GM10266 (cell line): Measurements from ENCODE around the gene SUPT6H.

Experiments used
- DNase-seq: peaks from one replicate; pipeline ENCODE4 v3.0.0; 2012; ENCODE audit errors: extremely low spot score
- TF ChIP-seq, protein P1 (sequence below): IDR thresholded peaks from 2 replicates; pipeline ENCODE4 v1.5.1; 2012; ENCODE audit warnings: mild to moderate bottlenecking, low read depth; ENCODE audit not compliant: control insufficient read depth, insufficient read depth; ENCODE audit errors: missing control alignments

SUPT6H gene

DNA sequence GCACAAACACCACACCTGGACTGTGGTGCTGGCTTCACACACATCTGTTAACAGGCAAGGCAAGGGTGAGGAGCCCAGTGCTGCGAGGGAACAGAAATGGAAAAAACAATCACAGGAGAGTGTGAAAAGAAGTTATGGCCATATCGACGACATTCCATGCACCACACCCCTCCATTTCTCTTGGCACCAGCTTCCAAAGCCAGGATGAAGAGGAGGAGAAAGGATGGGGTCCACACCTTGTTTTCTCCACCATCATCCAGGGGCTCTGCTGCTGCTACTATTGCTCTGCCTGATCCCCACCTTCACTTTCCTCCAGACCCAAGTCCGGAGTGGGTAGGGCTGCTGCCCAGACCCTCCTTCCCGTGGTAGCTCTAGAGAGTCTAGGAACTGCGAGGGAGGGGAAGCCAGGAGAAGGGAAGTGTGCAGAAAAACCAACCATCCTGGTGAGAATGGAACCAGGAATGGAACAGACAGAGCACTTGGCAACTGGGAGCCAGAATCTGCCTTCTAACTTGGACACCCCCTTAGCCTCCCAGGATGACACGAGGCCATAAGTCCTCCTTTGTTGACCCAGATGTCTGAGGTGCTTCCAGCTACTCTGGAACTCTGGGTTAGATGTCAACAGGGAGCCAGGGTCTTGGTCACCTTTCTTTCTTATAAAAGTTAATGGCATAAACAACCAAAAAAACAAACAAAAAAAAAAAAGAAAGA, 50.9 kb downstream of the SUPT6H start:
- TF ChIP-seq, protein P1, sequence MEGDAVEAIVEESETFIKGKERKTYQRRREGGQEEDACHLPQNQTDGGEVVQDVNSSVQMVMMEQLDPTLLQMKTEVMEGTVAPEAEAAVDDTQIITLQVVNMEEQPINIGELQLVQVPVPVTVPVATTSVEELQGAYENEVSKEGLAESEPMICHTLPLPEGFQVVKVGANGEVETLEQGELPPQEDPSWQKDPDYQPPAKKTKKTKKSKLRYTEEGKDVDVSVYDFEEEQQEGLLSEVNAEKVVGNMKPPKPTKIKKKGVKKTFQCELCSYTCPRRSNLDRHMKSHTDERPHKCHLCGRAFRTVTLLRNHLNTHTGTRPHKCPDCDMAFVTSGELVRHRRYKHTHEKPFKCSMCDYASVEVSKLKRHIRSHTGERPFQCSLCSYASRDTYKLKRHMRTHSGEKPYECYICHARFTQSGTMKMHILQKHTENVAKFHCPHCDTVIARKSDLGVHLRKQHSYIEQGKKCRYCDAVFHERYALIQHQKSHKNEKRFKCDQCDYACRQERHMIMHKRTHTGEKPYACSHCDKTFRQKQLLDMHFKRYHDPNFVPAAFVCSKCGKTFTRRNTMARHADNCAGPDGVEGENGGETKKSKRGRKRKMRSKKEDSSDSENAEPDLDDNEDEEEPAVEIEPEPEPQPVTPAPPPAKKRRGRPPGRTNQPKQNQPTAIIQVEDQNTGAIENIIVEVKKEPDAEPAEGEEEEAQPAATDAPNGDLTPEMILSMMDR, result no peak
- DNase-seq, result no peak

DNA sequence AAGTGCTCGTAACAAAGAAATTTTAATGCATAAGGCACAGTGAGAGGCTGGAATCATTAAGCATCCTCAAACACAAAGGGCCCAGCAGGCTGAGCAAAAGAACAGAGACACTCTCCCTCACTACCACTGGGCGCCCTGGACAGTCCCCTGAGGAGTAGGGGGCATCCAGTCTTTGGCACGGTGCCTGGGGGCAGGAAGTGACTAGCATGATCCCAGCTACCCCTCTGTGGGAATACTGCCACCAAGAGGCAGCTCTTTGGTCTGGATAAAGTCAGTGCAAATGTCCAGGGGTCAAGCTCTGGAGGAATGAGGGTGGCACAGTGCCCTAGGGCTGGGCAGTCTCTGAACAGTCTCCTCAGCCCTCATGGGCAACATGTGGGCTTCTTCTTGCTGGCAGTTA, 52.3 kb downstream of the SUPT6H start:
- TF ChIP-seq, protein P1, result no peak
- DNase-seq, result no peak

- TF ChIP-seq, protein P1, result no peak
- no peak for DNase-seq
These were observed 53.2 kb downstream of the SUPT6H start for GRCh38 chr17:28715217-28715616.

DNA sequence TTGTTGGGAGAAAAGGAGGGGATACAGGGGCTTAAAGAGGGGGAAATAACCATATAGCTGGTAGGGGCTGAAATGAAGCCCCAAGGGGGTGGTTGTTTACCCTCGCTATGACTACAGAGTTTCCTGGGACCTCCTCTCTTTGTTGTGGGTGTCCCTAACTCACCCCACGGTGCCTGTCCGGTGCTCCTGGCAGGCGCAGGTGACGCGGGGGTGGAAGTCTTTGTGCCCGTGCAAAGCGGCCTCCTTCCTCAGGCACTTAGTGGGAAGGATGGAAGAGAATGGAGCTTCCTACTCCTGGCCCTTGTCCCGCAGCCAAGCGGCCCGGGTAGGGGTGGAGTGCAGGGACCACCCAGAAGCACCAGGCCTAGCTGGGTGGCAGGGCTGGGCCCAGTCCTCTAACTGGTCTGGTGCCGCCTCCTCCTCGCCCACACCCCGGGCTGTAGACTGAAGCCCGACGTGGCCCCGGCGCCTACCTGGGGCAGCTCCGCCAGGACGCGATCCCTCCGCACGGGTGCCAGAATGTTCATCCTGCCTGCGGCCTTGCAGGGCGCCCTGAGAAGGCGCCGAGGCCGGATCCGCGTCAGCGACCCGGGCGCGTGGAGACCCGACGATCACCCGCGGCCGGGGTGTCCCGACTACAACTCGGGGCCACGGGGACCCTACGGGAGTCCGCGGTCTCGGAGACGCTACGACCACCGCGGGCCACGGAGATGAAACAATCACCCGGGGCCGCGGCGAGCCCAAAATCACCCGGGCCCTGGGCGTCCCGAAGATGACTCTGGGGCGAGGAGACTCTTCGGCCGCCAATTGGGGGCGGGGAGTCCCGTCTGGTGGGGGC, 55.0 kb downstream of the SUPT6H start:
- DNase-seq, result no peak

GRCh38 chr17:28717578-28718332, 55.8 kb downstream of the SUPT6H start, which contains the start of gene RAB34:
TSS of gene RAB34 (minus strand) at chr17:28717868. CDS start at chr17:28717266, 602 bp downstream.
- TF ChIP-seq, protein P1, result peak; percentile 43
- peak; percentile 48 for DNase-seq

More for the DNA sequence above, 55.0 kb downstream of the SUPT6H start:
- TF ChIP-seq, protein P1, result no peak

DNA sequence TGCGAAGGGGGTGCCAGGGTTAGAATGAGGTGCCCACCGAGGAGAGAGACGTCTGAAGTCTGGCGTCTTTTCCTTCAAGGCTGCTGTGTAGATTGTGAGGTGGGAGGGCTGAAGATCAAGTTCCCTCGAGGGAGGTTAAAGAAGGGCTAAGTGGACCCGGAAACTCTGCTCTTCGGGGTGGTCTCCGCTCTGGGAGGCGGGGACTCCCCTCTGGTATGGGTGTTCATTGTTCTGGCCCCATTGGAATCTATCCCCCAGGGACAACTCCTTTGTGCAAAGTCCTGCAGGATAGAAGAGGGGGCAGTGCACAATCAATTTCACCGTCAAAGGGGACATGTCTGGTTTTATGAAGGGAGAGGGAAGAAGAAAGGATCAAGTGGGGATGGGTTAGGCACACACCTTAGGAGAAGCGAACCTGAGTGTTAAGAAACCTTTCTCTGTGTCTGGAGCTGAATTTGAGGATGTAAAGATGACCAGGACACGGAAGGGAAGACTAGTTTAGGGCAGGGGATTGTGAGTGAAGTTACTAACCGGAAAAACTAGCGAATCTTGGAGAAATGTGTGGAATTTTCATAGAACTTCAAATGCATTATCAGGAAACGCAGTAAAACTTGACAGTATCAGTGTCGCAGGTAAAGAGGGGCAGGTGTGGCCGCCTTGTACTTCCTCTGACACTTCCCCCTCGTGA, 56.5 kb downstream of the SUPT6H start:
- no peak for DNase-seq
- TF ChIP-seq, protein P1, result no peak
